Central memory CD4-positive, alpha-beta T cell (primary cell): ENCODE data around the gene PACS2.

ENCODE experiments used
- DNase-seq: peaks from one replicate; pipeline ENCODE4 v3.0.0; 2022

PACS2 gene

DNA sequence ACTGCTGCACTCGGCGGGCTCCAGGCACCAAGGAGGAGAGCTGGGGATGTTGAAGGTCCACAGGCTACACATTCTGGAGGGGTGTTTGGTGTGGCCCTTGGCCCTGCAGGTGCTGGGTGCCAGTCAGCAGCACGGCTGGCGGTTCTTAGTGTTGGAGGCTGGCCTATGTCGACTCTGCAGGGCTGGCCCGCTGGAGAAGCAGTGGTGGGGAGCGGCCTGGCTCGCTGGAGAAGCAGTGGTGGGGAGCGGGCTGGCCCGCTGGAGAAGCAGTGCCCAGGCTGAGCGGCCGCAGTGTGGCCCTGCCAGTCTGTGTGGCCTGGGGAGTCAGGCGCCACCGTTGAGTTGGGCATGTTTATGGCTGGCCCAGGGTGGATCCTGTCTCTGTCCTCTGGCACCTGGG is 132.4 kb downstream of the PACS2 start:
- no peak for DNase-seq
